OCI-LY7 (cell line): ENCODE measurements around the gene CALN1. TPM values are rescaled to one million over a fixed set of nuclear protein-coding genes. Genes with fewer than 3 reads are reported as not detected.

Experiments
- BruUV-seq: library from RNA; stranded (reverse); fragments of 400-500 nt; replicated peaks from 2 replicates; lab custom pipeline; 2021; lab: Mats Ljungman, UMichigan
- CTCF ChIA-PET: fragments of 300-600 bp; sonication (Branson Sonifier 250); formaldehyde crosslinking; loops from one replicate; lab custom pipeline; 2022; ENCODE audit warnings: antibody characterized with exemption; ENCODE audit not compliant: unreplicated experiment; lab: Charles Lee
- POLR2A ChIA-PET: fragments of 300-600 bp; sonication (Branson Sonifier 250); formaldehyde crosslinking; loops from one replicate; lab custom pipeline; 2022; ENCODE audit warnings: antibody characterized with exemption; lab: Charles Lee
- DNase-seq: peaks from one replicate; pipeline ENCODE4 v3.0.0-alpha.2; 2015; ENCODE audit warnings: low spot score
- H2AFZ ChIP-seq: fragments of 200-600 bp; sonication (generic), shearing (Covaris generic); 2 replicates; pipeline ENCODE4 v1.6.1; 2014; ENCODE audit warnings: mild to moderate bottlenecking, antibody characterized with exemption, low read length, moderate library complexity
- H3K27ac ChIP-seq: fragments of 200-600 bp; sonication (generic); 2 replicates; pipeline ENCODE4 v1.5.1; 2014; ENCODE audit warnings: mixed run types, low read depth, mild to moderate bottlenecking, moderate library complexity, low read length, inconsistent platforms; ENCODE audit not compliant: poor library complexity, severe bottlenecking
- H3K36me3 ChIP-seq: fragments of 200-600 bp; sonication (generic); 2 replicates; pipeline ENCODE4 v1.6.1; 2014; ENCODE audit warnings: mild to moderate bottlenecking, antibody characterized with exemption, low read length, moderate library complexity, mixed read lengths; ENCODE audit not compliant: insufficient read depth
- H3K4me1 ChIP-seq: fragments of 200-600 bp; sonication (generic); 2 replicates; pipeline ENCODE4 v1.5.1; 2014; ENCODE audit warnings: mild to moderate bottlenecking, low read length; ENCODE audit not compliant: insufficient read depth, poor library complexity, severe bottlenecking
- H3K4me2 ChIP-seq: fragments of 200-600 bp; sonication (generic); 2 replicates; pipeline ENCODE4 v1.6.1; 2014; ENCODE audit warnings: mild to moderate bottlenecking, low read length
- H3K4me3 ChIP-seq: fragments of 200-600 bp; sonication (generic); 2 replicates; pipeline ENCODE4 v1.5.1; 2014; ENCODE audit warnings: mild to moderate bottlenecking, low read depth, low read length; ENCODE audit not compliant: poor library complexity, severe bottlenecking
- H3K79me2 ChIP-seq: fragments of 200-600 bp; sonication (generic); 2 replicates; pipeline ENCODE4 v1.6.1; 2016; ENCODE audit warnings: low read depth, mild to moderate bottlenecking, low read length, moderate library complexity, mixed read lengths; ENCODE audit not compliant: insufficient read depth
- H3K9me2 ChIP-seq: fragments of 200-600 bp; sonication (generic); 2 replicates; pipeline ENCODE4 v1.6.1; 2016; ENCODE audit warnings: mild to moderate bottlenecking, low read length, mixed read lengths; ENCODE audit not compliant: insufficient read depth
- H3K9me3 ChIP-seq: fragments of 200-600 bp; sonication (generic); 2 replicates; pipeline ENCODE4 v1.6.1; 2014; ENCODE audit warnings: mild to moderate bottlenecking, mixed run types, low read length, mixed read lengths
- H4K20me1 ChIP-seq: fragments of 200-600 bp; sonication (generic); 2 replicates; pipeline ENCODE4 v1.6.1; 2014; ENCODE audit warnings: mild to moderate bottlenecking, antibody characterized with exemption, low read length, moderate library complexity, mixed read lengths; ENCODE audit not compliant: insufficient read depth
- CTCF ChIP-seq: fragments of 200-600 bp; sonication (generic); conservative IDR thresholded peaks from 2 replicates; pipeline ENCODE4 v1.5.1; 2014; ENCODE audit warnings: mild to moderate bottlenecking, antibody characterized with exemption, low read length, moderate library complexity, mixed read lengths
- EZH2phosphoT487 ChIP-seq: fragments of 200-600 bp; sonication (generic); IDR thresholded peaks from 2 replicates; pipeline ENCODE4 v1.6.1; 2018; ENCODE audit warnings: low read depth, borderline replicate concordance, mild to moderate bottlenecking, mixed run types, antibody characterized with exemption, low read length, moderate library complexity, mixed read lengths
- intact Hi-C: fragments of 100-400 bp; cut with micrococcal nuclease; formaldehyde crosslinking; loops from one replicate; pipeline ENCODE4 v1.10.0; 2022; ENCODE audit not compliant: unreplicated experiment
- total RNA-seq, 2 experiments: library from RNA; depleted of rRNA in 1 of 2; stranded (reverse); fragments of >200 nt in 1 of 2; shearing (Covaris generic) in 1 of 2; gene quantifications; 2 replicates each; pipeline ENCODE4 v1.2.3, GENCODE V29; 2014 to 2022

Gene CALN1
- total RNA-seq, 2 experiments from 2014 or later = not detected

GRCh38 chr7:72111086-72111485 lies 301.1 kb downstream of the CALN1 start:
- no TSS peak for BruUV-seq
- no peaks in the 10 kb centered on the region for H3K36me3 ChIP-seq
- no peak for DNase-seq
- TF ChIP-seq EZH2phosphoT487 = no peak
- TF ChIP-seq CTCF = no peak
- intact Hi-C loops = no loop called here
- H3K9me2 ChIP-seq = no peaks in the 10 kb centered on the region
- H3K79me2 ChIP-seq = no peaks in the 10 kb centered on the region
- no peaks in the 10 kb centered on the region for H3K9me3 ChIP-seq
- no peak overlapping the region for H3K4me3 ChIP-seq
- no peaks in the 10 kb centered on the region for H3K4me1 ChIP-seq
- no peak overlapping the region for H3K4me2 ChIP-seq
- no peak overlapping the region for H2AFZ ChIP-seq
- POLR2A ChIA-PET = no interaction called here
- CTCF ChIA-PET = no interaction called here
- H3K27ac ChIP-seq = no peak overlapping the region
- H4K20me1 ChIP-seq = no peaks in the 10 kb centered on the region

- POLR2A ChIA-PET = no interaction called here
- intact Hi-C loops = no loop called here
- Histone ChIP-seq H2AFZ (no peak overlapping the region), H3K27ac (no peak overlapping the region), H4K20me1 (no peaks in the 10 kb centered on the region), H3K4me1 (no peaks in the 10 kb centered on the region), H3K79me2 (no peaks in the 10 kb centered on the region), H3K4me2 (no peak overlapping the region), H3K9me2 (no peaks in the 10 kb centered on the region), H3K4me3 (no peak overlapping the region), H3K9me3 (no peaks in the 10 kb centered on the region), H3K36me3 (no peaks in the 10 kb centered on the region)
- no peak for DNase-seq
- no TSS peak for BruUV-seq
- CTCF ChIA-PET = no interaction called here
- TF ChIP-seq CTCF (no peak), EZH2phosphoT487 (no peak)
Measured at GRCh38 chr7:72109566-72109965, 302.6 kb downstream of the CALN1 start.

DNA sequence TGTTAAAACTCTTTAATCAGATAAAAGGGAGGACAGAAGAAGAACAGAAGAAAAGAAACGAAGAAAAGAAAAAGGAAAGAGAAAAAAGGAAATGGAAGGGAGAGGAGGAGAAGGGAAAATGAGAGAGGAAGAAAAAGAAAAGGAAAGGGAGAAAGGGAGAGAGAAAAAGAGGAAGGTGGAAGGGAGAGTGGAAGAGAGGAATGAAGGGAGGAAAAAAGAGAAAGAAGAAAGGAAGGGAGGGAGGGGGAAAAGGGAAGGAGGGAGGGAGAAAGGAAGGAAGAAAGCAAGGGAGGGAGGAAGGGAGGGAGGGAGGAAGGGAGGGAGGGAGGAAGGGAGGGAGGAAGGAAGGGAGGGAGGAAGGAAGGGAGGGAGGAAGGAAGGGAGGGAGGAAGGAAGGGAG lies 305.7 kb downstream of the CALN1 start:
- no peaks in the 10 kb centered on the region for H3K36me3 ChIP-seq
- no peaks in the 10 kb centered on the region for H3K9me3 ChIP-seq
- no peak overlapping the region for H3K27ac ChIP-seq
- H3K79me2 ChIP-seq = no peaks in the 10 kb centered on the region
- no peak overlapping the region for H3K4me3 ChIP-seq
- no peaks in the 10 kb centered on the region for H3K4me1 ChIP-seq
- ChIA-PET POLR2A (no interaction called here), CTCF (no interaction called here)
- H3K4me2 ChIP-seq = no peak overlapping the region
- no peaks in the 10 kb centered on the region for H4K20me1 ChIP-seq
- no peak for DNase-seq
- intact Hi-C loops = no loop called here
- H2AFZ ChIP-seq = no peak overlapping the region
- no TSS peak for BruUV-seq
- TF ChIP-seq EZH2phosphoT487 (no peak), CTCF (no peak)
- H3K9me2 ChIP-seq = no peaks in the 10 kb centered on the region
